Neural progenitor cell (in vitro differentiated cells): ENCODE measurements around the gene NOXA1. TPM values are rescaled to one million over a fixed set of nuclear protein-coding genes. Genes with fewer than 3 reads are reported as not detected.

ENCODE experiments used
- DNase-seq: peaks from one replicate; pipeline ENCODE4 v3.0.0-alpha.2; 2016; ENCODE audit warnings: low spot score
- H2AFZ ChIP-seq: fragments of 200-600 bp; sonication (generic); replicated peaks from 2 replicates; pipeline ENCODE4 v1.6.1; 2016; ENCODE audit warnings: antibody characterized with exemption
- H3F3A ChIP-seq: fragments of 200-600 bp; sonication (generic); 2 replicates; pipeline ENCODE4 v1.6.1; 2016; ENCODE audit warnings: antibody characterized with exemption, low read depth
- H3K27ac ChIP-seq: fragments of 200-600 bp; sonication (generic); 2 replicates; pipeline ENCODE4 v1.5.1; 2016; ENCODE audit warnings: mild to moderate bottlenecking
- H3K27me3 ChIP-seq: fragments of 200-600 bp; sonication (generic); 2 replicates; pipeline ENCODE4 v1.6.1; 2016; ENCODE audit warnings: mild to moderate bottlenecking, moderate library complexity
- H3K36me3 ChIP-seq: fragments of 200-600 bp; sonication (generic); 2 replicates; pipeline ENCODE4 v1.5.1; 2016
- H3K4me1 ChIP-seq: fragments of 200-600 bp; sonication (generic); 2 replicates; pipeline ENCODE4 v1.6.1; 2016; ENCODE audit warnings: mixed run types
- H3K4me2 ChIP-seq: fragments of 200-600 bp; sonication (generic); 2 replicates; pipeline ENCODE4 v1.6.1; 2016
- H3K4me3 ChIP-seq: fragments of 200-600 bp; sonication (generic); 2 replicates; pipeline ENCODE4 v1.5.1; 2016
- H3K79me2 ChIP-seq: fragments of 200-600 bp; sonication (generic); 2 replicates; pipeline ENCODE4 v1.6.1; 2016; ENCODE audit warnings: low read depth
- H3K9ac ChIP-seq: fragments of 200-600 bp; sonication (generic); 2 replicates; pipeline ENCODE4 v1.6.1; 2016
- H3K9me3 ChIP-seq: fragments of 200-600 bp; sonication (generic); 2 replicates; pipeline ENCODE4 v1.5.1; 2016; ENCODE audit warnings: low read depth
- H4K20me1 ChIP-seq: fragments of 200-600 bp; sonication (generic); 2 replicates; pipeline ENCODE4 v1.6.1; 2016; ENCODE audit warnings: low read depth
- H3K27ac Mint-ChIP-seq: 3 replicates; pipeline ENCODE4 v1.8.0; 2021; ENCODE audit warnings: mixed read lengths
- H3K27me3 Mint-ChIP-seq: 2 replicates; pipeline ENCODE4 v1.8.0; 2022; ENCODE audit warnings: low read depth, mild to moderate bottlenecking, inconsistent platforms, moderate library complexity, mixed read lengths; ENCODE audit not compliant: insufficient read depth
- H3K36me3 Mint-ChIP-seq: 3 replicates; pipeline ENCODE4 v1.8.0; 2021; ENCODE audit warnings: mixed read lengths
- H3K4me1 Mint-ChIP-seq: 3 replicates; pipeline ENCODE4 v1.8.0; 2021; ENCODE audit warnings: mixed read lengths
- H3K4me3 Mint-ChIP-seq: 3 replicates; pipeline ENCODE4 v1.8.0; 2021; ENCODE audit warnings: mild to moderate bottlenecking, moderate library complexity, mixed read lengths
- H3K9me3 Mint-ChIP-seq: 3 replicates; pipeline ENCODE4 v1.8.0; 2020; ENCODE audit warnings: mixed read lengths
- EZH2 ChIP-seq: fragments of 200-600 bp; sonication (generic); IDR thresholded peaks from 2 replicates; pipeline ENCODE4 v1.6.1; 2017; ENCODE audit warnings: antibody characterized with exemption, mild to moderate bottlenecking, moderate library complexity
- EZH2phosphoT487 ChIP-seq: fragments of 200-600 bp; sonication (generic); IDR thresholded peaks from 2 replicates; pipeline ENCODE4 v1.6.1; 2017; ENCODE audit warnings: antibody characterized with exemption
- total RNA-seq: library from RNA; depleted of rRNA; stranded (reverse); fragments of >200 nt; gene quantifications from 2 replicates; pipeline ENCODE4 v1.2.3, GENCODE V29; 2015; ENCODE audit warnings: low replicate concordance
- TF ChIP-seq, protein P1 (sequence below): fragments of 200-600 bp; sonication (generic); IDR thresholded peaks from 2 replicates; pipeline ENCODE4 v1.5.1; 2017; ENCODE audit warnings: antibody characterized with exemption, mild to moderate bottlenecking

NOXA1 gene
- total RNA-seq, 1 donor from 2014 or later, result 0.39 TPM

GRCh38 chr9:137398561-137399468 lies 24.4 kb upstream of the NOXA1 start:
- peak; percentile 0 for DNase-seq
- Histone ChIP-seq H4K20me1 (no peaks in the 10 kb centered on the region), H3K9ac (no peak overlapping the region), H3K4me1 (no peaks in the 10 kb centered on the region), H3K79me2 (no peaks in the 10 kb centered on the region), H3K36me3 (no peaks in the 10 kb centered on the region), H3K27me3 (no peaks in the 10 kb centered on the region), H3F3A (no peaks in the 10 kb centered on the region), H3K4me3 (no peak overlapping the region), H3K27ac (no peak overlapping the region), H3K9me3 (no peaks in the 10 kb centered on the region), H3K4me2 (no peak overlapping the region), H2AFZ (no peak overlapping the region)
- Mint-ChIP-seq H3K36me3 (peaks cover 24% of the 10 kb centered on the region), H3K4me3 (no peak overlapping the region), H3K27me3 (peaks cover 5% of the 10 kb centered on the region), H3K4me1 (peaks cover 3% of the 10 kb centered on the region), H3K9me3 (peaks cover 20% of the 10 kb centered on the region), H3K27ac (no peak overlapping the region)
- TF ChIP-seq EZH2 (no peak), EZH2phosphoT487 (no peak)
- TF ChIP-seq, protein P1, sequence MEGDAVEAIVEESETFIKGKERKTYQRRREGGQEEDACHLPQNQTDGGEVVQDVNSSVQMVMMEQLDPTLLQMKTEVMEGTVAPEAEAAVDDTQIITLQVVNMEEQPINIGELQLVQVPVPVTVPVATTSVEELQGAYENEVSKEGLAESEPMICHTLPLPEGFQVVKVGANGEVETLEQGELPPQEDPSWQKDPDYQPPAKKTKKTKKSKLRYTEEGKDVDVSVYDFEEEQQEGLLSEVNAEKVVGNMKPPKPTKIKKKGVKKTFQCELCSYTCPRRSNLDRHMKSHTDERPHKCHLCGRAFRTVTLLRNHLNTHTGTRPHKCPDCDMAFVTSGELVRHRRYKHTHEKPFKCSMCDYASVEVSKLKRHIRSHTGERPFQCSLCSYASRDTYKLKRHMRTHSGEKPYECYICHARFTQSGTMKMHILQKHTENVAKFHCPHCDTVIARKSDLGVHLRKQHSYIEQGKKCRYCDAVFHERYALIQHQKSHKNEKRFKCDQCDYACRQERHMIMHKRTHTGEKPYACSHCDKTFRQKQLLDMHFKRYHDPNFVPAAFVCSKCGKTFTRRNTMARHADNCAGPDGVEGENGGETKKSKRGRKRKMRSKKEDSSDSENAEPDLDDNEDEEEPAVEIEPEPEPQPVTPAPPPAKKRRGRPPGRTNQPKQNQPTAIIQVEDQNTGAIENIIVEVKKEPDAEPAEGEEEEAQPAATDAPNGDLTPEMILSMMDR, result no peak

DNA sequence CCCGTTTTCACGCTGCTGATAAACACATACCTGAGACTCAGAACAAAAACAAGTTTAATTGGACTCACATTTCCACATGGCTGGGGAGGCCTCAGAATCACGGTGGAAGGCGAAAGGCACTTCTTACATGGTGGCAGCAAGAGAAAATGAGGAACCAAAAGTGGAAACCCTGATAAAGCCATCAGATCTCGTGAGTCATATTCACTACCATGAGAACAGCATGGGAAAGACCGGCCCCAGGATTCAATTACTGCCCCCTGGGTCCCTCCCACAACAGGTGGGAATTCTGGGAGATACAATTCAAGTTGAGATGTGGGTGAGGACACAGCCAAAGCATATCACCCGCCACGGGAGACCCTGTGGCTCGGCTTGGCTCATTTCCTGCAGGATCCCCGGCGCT lies 20.4 kb upstream of the NOXA1 start:
- peaks cover 22% of the 10 kb centered on the region for H3K36me3 Mint-ChIP-seq
- Histone ChIP-seq H3K4me2 (no peak overlapping the region), H3K79me2 (no peaks in the 10 kb centered on the region), H3K27me3 (peaks cover 10% of the 10 kb centered on the region), H2AFZ (no peak overlapping the region), H3K9me3 (no peaks in the 10 kb centered on the region), H4K20me1 (peaks cover 24% of the 10 kb centered on the region), H3K27ac (no peak overlapping the region), H3F3A (no peaks in the 10 kb centered on the region), H3K9ac (no peak overlapping the region), H3K4me3 (no peak overlapping the region), H3K4me1 (peaks cover 7% of the 10 kb centered on the region), H3K36me3 (no peaks in the 10 kb centered on the region)
- peak overlapping the region; percentile 40 for H3K27ac Mint-ChIP-seq
- H3K4me1 Mint-ChIP-seq, result peaks cover 9% of the 10 kb centered on the region
- H3K4me3 Mint-ChIP-seq, result peak overlapping the region; percentile 47
- H3K27me3 Mint-ChIP-seq, result no peaks in the 10 kb centered on the region
- TF ChIP-seq EZH2phosphoT487 (no peak), EZH2 (no peak)
- TF ChIP-seq, protein P1, result no peak
- DNase-seq, result no peak
- H3K9me3 Mint-ChIP-seq, result peaks cover 17% of the 10 kb centered on the region

DNA sequence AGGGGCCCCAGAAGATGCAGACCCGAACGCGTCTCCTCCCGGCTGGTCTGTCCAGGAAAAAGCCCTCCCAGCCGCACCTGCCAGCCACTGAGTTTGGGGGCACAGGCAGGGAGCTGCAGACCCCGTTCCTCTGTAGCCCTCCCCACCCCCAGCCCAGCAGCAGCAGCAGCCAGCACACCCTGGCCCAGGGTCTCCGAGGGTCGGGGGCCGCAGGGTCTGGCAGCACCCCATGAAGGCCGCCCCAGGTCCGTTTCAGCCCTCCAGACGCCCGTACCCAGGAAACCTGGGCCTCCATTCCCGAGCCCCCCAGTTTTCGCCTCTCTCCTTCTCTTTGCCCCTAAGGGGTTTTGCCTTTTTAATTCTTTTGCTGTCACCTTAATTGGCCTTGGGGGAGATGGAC lies 19.9 kb upstream of the NOXA1 start:
- DNase-seq, result no peak
- no peaks in the 10 kb centered on the region for H3K79me2 ChIP-seq
- peaks cover 17% of the 10 kb centered on the region for H3K9me3 Mint-ChIP-seq
- H4K20me1 ChIP-seq, result peaks cover 27% of the 10 kb centered on the region
- H3K27ac Mint-ChIP-seq, result no peak overlapping the region
- no peak overlapping the region for H3K4me2 ChIP-seq
- no peaks in the 10 kb centered on the region for H3K9me3 ChIP-seq
- no peak overlapping the region for H3K27ac ChIP-seq
- H2AFZ ChIP-seq, result no peak overlapping the region
- H3K4me1 ChIP-seq, result peaks cover 7% of the 10 kb centered on the region
- H3F3A ChIP-seq, result no peaks in the 10 kb centered on the region
- H3K27me3 Mint-ChIP-seq, result no peaks in the 10 kb centered on the region
- H3K4me3 ChIP-seq, result no peak overlapping the region
- no peaks in the 10 kb centered on the region for H3K36me3 ChIP-seq
- no peak for TF ChIP-seq EZH2
- no peak overlapping the region for H3K9ac ChIP-seq
- peaks cover 10% of the 10 kb centered on the region for H3K27me3 ChIP-seq
- peaks cover 7% of the 10 kb centered on the region for H3K4me1 Mint-ChIP-seq
- no peak overlapping the region for H3K4me3 Mint-ChIP-seq
- H3K36me3 Mint-ChIP-seq, result peaks cover 20% of the 10 kb centered on the region

- no peak for DNase-seq
- Mint-ChIP-seq H3K36me3 (peaks cover 15% of the 10 kb centered on the region), H3K4me1 (peaks cover 10% of the 10 kb centered on the region), H3K27me3 (peaks cover 2% of the 10 kb centered on the region), H3K4me3 (no peak overlapping the region), H3K27ac (no peak overlapping the region), H3K9me3 (peaks cover 16% of the 10 kb centered on the region)
- Histone ChIP-seq H3K36me3 (no peaks in the 10 kb centered on the region), H3K4me3 (no peak overlapping the region), H3K4me2 (no peak overlapping the region), H3K27me3 (peaks cover 10% of the 10 kb centered on the region), H3K9ac (no peak overlapping the region), H2AFZ (no peak overlapping the region), H3K9me3 (no peaks in the 10 kb centered on the region), H3K79me2 (no peaks in the 10 kb centered on the region), H3K4me1 (peaks cover 7% of the 10 kb centered on the region), H3K27ac (no peak overlapping the region), H3F3A (no peaks in the 10 kb centered on the region), H4K20me1 (peaks cover 32% of the 10 kb centered on the region)
- TF ChIP-seq, protein P1, result no peak
- no peak for TF ChIP-seq EZH2
Measured at GRCh38 chr9:137404961-137405567, 18.1 kb upstream of the NOXA1 start.
